Choroid plexus epithelial cell (primary cell): Measurements from ENCODE around the gene NOXA1.
A peak's percentile ranks its signal among the peaks of the same experiment; 100 is the strongest.

Source experiments
- DNase-seq: peaks from one replicate; pipeline ENCODE4 v3.0.0-alpha.2; 2010; ENCODE audit warnings: low read depth
- H3K4me3 ChIP-seq: 2 replicates; pipeline ENCODE4 v1.5.1; 2011; ENCODE audit warnings: low read depth, mild to moderate bottlenecking, control low read depth, low read length, moderate library complexity
- CTCF ChIP-seq: conservative IDR thresholded peaks from 2 replicates; pipeline ENCODE4 v1.5.1; 2011; ENCODE audit warnings: low read depth, mild to moderate bottlenecking, control low read depth, inconsistent platforms, low read length, moderate library complexity

Gene NOXA1

GRCh38 chr9:137460363-137461315 is 37.4 kb downstream of the NOXA1 start:
- H3K4me3 ChIP-seq, result no peak overlapping the region
- no peak for DNase-seq
- no peak for TF ChIP-seq CTCF

GRCh38 chr9:137461316-137461662 is 38.1 kb downstream of the NOXA1 start:
- no peak for TF ChIP-seq CTCF
- no peak for DNase-seq
- no peak overlapping the region for H3K4me3 ChIP-seq

GRCh38 chr9:137461663-137462395 is 38.6 kb downstream of the NOXA1 start:
- peak; percentile 26 for TF ChIP-seq CTCF
- peak; percentile 71 for DNase-seq
- H3K4me3 ChIP-seq, result no peak overlapping the region

- H3K4me3 ChIP-seq, result no peak overlapping the region
- DNase-seq, result no peak
- TF ChIP-seq CTCF, result no peak
Measured at GRCh38 chr9:137462396-137462985, 39.3 kb downstream of the NOXA1 start.

GRCh38 chr9:137462986-137463930 is 40.1 kb downstream of the NOXA1 start:
- no peak overlapping the region for H3K4me3 ChIP-seq
- no peak for DNase-seq
- TF ChIP-seq CTCF, result no peak

GRCh38 chr9:137463931-137464290 is 40.7 kb downstream of the NOXA1 start:
- no peak for DNase-seq
- H3K4me3 ChIP-seq, result no peak overlapping the region
- no peak for TF ChIP-seq CTCF
